Activated CD8-positive, alpha-beta T cell treated with anti-CD3 and anti-CD28 coated beads for 36 hours (primary cell): Measurements from ENCODE around the gene PLS3. TPM values are rescaled to one million over a fixed set of nuclear protein-coding genes. Genes with fewer than 3 reads are reported as not detected.
"Not testable (repeated sequence)": the region's sequence is repeated elsewhere in the genome, so short reads cannot be mapped to it uniquely, and the experiment has no call there.

Source experiments
- ATAC-seq: fragments of 200-7000 bp; cut with Tn5 transposase; one replicate; pipeline ENCODE4 v1.10.0; 2021; ENCODE audit warnings: mild to moderate bottlenecking, moderate library complexity
- CTCF ChIA-PET: fragments of 350-600 bp; sonication (Branson Sonifier 250); formaldehyde crosslinking; loops from one replicate; lab custom pipeline; 2021; ENCODE audit warnings: antibody characterized with exemption; lab: Charles Lee
- POLR2A ChIA-PET: fragments of 350-600 bp; sonication (Branson Sonifier 250); formaldehyde crosslinking; loops from one replicate; lab custom pipeline; 2021; ENCODE audit warnings: antibody characterized with exemption; lab: Charles Lee
- DNase-seq: peaks from one replicate; pipeline ENCODE4 v3.0.0-alpha.2; 2020
- H3K27ac Mint-ChIP-seq: one replicate; pipeline ENCODE4 v1.8.0; 2021; ENCODE audit warnings: mild to moderate bottlenecking, mixed read lengths
- H3K27me3 Mint-ChIP-seq: one replicate; pipeline ENCODE4 v1.8.0; 2021; ENCODE audit warnings: mixed read lengths
- H3K36me3 Mint-ChIP-seq: one replicate; pipeline ENCODE4 v1.8.0; 2021; ENCODE audit warnings: low read depth, mixed read lengths
- H3K4me1 Mint-ChIP-seq: one replicate; pipeline ENCODE4 v1.8.0; 2021; ENCODE audit warnings: low read depth, mixed read lengths
- H3K4me3 Mint-ChIP-seq: one replicate; pipeline ENCODE4 v1.8.0; 2021; ENCODE audit warnings: mild to moderate bottlenecking, moderate library complexity, mixed read lengths
- H3K9me3 Mint-ChIP-seq: one replicate; pipeline ENCODE4 v1.8.0; 2021; ENCODE audit warnings: mixed read lengths
- CTCF ChIP-seq: fragments of 200-600 bp; IDR thresholded peaks from one replicate; pipeline ENCODE4 v1.8.0; 2022; ENCODE audit warnings: antibody characterized with exemption, mild to moderate bottlenecking
- intact Hi-C: fragments of 100-400 bp; cut with micrococcal nuclease; formaldehyde crosslinking; loops from one replicate; pipeline ENCODE4 v1.10.0; 2022
- total RNA-seq, 2 experiments: library from RNA; stranded (reverse); gene quantifications; one replicate each; pipeline ENCODE4 v1.2.3, GENCODE V29; 2021

PLS3 gene
- total RNA-seq, 2 experiments from 2014 or later, result 2.0 to 2.2 TPM

DNA sequence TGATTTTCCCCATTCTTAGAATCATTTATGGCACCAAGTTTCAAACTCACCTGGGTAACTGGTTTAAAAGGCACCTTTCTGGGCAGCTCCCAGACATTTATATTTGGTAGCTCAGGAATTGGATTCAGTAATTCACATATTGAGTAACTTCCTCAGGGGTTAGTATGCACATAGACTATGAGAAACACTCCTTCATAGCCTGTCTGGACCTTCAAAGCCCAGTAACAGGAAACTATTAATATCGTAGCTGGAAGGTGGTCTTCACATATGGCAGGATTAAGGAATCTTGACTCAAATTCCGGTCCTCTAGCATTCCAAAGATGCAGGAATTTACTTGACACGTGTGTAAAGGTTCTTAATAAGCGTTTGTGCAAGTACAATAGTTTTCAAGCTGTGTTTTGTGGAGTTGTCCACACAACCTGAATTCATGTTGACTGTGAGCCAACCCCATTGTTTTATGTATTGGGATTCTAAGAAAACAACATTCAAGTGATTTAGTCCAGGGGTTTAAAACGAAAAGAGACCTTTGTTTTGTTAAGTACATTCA, 78.4 kb downstream of the PLS3 start:
- no peaks in the 10 kb centered on the region for H3K27me3 Mint-ChIP-seq
- DNase-seq (no peak), ATAC-seq (no peak)
- POLR2A ChIA-PET, result no interaction called here
- intact Hi-C loops, result no loop called here
- H3K36me3 Mint-ChIP-seq, result no peaks in the 10 kb centered on the region
- CTCF ChIA-PET, result interaction anchor here (1.9 kb wide), 1 partner anchor 308 kb away, joined by 6 read pairs; no protein-coding TSS in a partner anchor
- no peak for TF ChIP-seq CTCF
- H3K9me3 Mint-ChIP-seq, result no peaks in the 10 kb centered on the region
- no peak overlapping the region for H3K4me3 Mint-ChIP-seq
- H3K27ac Mint-ChIP-seq, result no peak overlapping the region
- H3K4me1 Mint-ChIP-seq, result no peaks in the 10 kb centered on the region

- Mint-ChIP-seq H3K27me3 (no peaks in the 10 kb centered on the region), H3K4me1 (no peaks in the 10 kb centered on the region), H3K27ac (no peak overlapping the region), H3K9me3 (no peaks in the 10 kb centered on the region), H3K4me3 (no peak overlapping the region), H3K36me3 (no peaks in the 10 kb centered on the region)
- no peak for TF ChIP-seq CTCF
- POLR2A ChIA-PET, result no interaction called here
- DNase-seq (no peak), ATAC-seq (no peak)
- CTCF ChIA-PET, result interaction anchor here (0.7 to 2.7 kb wide), 5 partner anchors 54 to 317 kb away, joined by 3 to 12 read pairs (median 4); no protein-coding TSS in a partner anchor
- intact Hi-C loops, result loop anchor here (2.0 kb wide), 1 partner anchor 312 kb away; no protein-coding TSS in a partner anchor
Measured at GRCh38 chrX:115642311-115642710, 81.3 kb downstream of the PLS3 start.

- H3K4me1 Mint-ChIP-seq, result no peaks in the 10 kb centered on the region
- TF ChIP-seq CTCF, result peak; percentile 77
- intact Hi-C loops, result loop anchor here (2.0 kb wide), 1 partner anchor 312 kb away; no protein-coding TSS in a partner anchor
- H3K27me3 Mint-ChIP-seq, result no peaks in the 10 kb centered on the region
- ChIA-PET POLR2A (no interaction called here), CTCF (interaction anchor here (0.6 to 2.7 kb wide), 12 partner anchors 9 to 318 kb away, joined by 3 to 12 read pairs (median 3); no protein-coding TSS in a partner anchor)
- H3K9me3 Mint-ChIP-seq, result no peaks in the 10 kb centered on the region
- no peak overlapping the region for H3K27ac Mint-ChIP-seq
- ATAC-seq (no peak), DNase-seq (peak; percentile 49)
- H3K4me3 Mint-ChIP-seq, result no peak overlapping the region
- no peaks in the 10 kb centered on the region for H3K36me3 Mint-ChIP-seq
Measured at GRCh38 chrX:115642895-115643530, 82.0 kb downstream of the PLS3 start.

DNA sequence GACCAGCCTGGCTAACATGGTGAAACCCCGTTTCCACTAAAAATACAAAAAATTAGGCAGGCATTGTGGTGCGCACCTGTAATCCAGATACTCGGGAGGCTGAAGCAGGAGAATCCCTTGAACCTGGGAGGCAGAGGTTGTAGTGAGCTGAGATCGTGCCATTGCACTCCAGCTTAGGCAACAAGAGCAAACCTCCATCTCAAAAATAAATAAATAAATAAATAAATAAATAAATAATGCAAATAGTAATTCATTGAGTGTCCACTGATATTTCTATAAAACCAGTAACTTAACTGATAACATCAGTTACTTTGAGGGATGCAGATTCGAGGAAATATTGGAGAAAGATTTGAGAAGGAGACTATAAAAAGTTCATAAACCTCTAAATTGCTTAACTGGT, 83.4 kb downstream of the PLS3 start:
- H3K27ac Mint-ChIP-seq, POLR2A ChIA-PET, H3K36me3 Mint-ChIP-seq, H3K9me3 Mint-ChIP-seq, H3K27me3 Mint-ChIP-seq, H3K4me1 Mint-ChIP-seq, ATAC-seq, DNase-seq, H3K4me3 Mint-ChIP-seq, intact Hi-C loops: not testable (repeated sequence)
- CTCF ChIA-PET, result interaction anchor here (1.6 kb wide), 1 partner anchor 314 kb away, joined by 5 read pairs; no protein-coding TSS in a partner anchor

GRCh38 chrX:115649461-115650063, 88.6 kb downstream of the PLS3 start:
- no peak for TF ChIP-seq CTCF
- Mint-ChIP-seq H3K4me3 (no peak overlapping the region), H3K36me3 (no peaks in the 10 kb centered on the region), H3K4me1 (no peaks in the 10 kb centered on the region), H3K27me3 (no peaks in the 10 kb centered on the region), H3K27ac (no peak overlapping the region), H3K9me3 (no peaks in the 10 kb centered on the region)
- no peak for ATAC-seq
- POLR2A ChIA-PET, result no interaction called here
- CTCF ChIA-PET, result interaction anchor here (1.3 to 2.0 kb wide), 3 partner anchors 11 to 319 kb away, joined by 3 to 9 read pairs (median 4); no protein-coding TSS in a partner anchor
- intact Hi-C loops, result no loop called here
- DNase-seq, result no peak
